ENCODE data around the gene TSHZ2. TPM values are rescaled to one million over a fixed set of nuclear protein-coding genes. Genes with fewer than 3 reads are reported as not detected.

TSHZ2 gene
- total and polyA plus RNA-seq, 11 donors: 1.8 to 12.1 (median 3.7) TPM

GRCh38 chr20:53187392-53188068, 215.4 kb downstream of the TSHZ2 start:
- 65 to 74% (median 71%) methylated on average over 10 of the region's 10 CpGs for WGBS, 4 donors
- no peaks in the 10 kb centered on the region for H3K9me3 ChIP-seq
- no peak for DNase-seq
- H3K27me3 ChIP-seq: no peaks in the 10 kb centered on the region
- no peaks in the 10 kb centered on the region for H3K4me1 ChIP-seq
- intact Hi-C loops (cut with DNase I): no loop called here
- TF ChIP-seq POLR2A (IDR thresholded peaks at IDR 0.05) (no peak), CTCF (IDR thresholded peaks at IDR 0.05) (no peak)
- no peak overlapping the region for H3K4me3 ChIP-seq
- H3K27ac ChIP-seq: no peak overlapping the region
- H3K36me3 ChIP-seq: no peaks in the 10 kb centered on the region
- ATAC-seq: no peak

GRCh38 chr20:53190225-53190624, 218.1 kb downstream of the TSHZ2 start:
- Histone ChIP-seq H3K36me3 (no peaks in the 10 kb centered on the region), H3K27ac (no peak overlapping the region), H3K4me3 (no peak overlapping the region), H3K4me1 (no peaks in the 10 kb centered on the region), H3K27me3 (no peaks in the 10 kb centered on the region), H3K9me3 (no peaks in the 10 kb centered on the region)
- 92 to 94% (median 93%) methylated on average over 6 of the region's 6 CpGs for WGBS, 4 donors
- TF ChIP-seq POLR2A (IDR thresholded peaks at IDR 0.05): no peak
- no peak for TF ChIP-seq CTCF (IDR thresholded peaks at IDR 0.05)
- DNase-seq (no peak), ATAC-seq (no peak)
- intact Hi-C loops (cut with DNase I): no loop called here

- Histone ChIP-seq H3K27me3 (no peaks in the 10 kb centered on the region), H3K9me3 (no peaks in the 10 kb centered on the region), H3K36me3 (no peaks in the 10 kb centered on the region), H3K4me1 (no peaks in the 10 kb centered on the region), H3K27ac (no peak overlapping the region), H3K4me3 (no peak overlapping the region)
- WGBS, 4 donors: 93 to 100% (median 98%) methylated on average over 2 of the region's 2 CpGs
- no peak for ATAC-seq
- intact Hi-C loops (cut with DNase I): no loop called here
- DNase-seq: no peak
- no peak for TF ChIP-seq CTCF (IDR thresholded peaks at IDR 0.05)
- no peak for TF ChIP-seq POLR2A (IDR thresholded peaks at IDR 0.05)
Measured at GRCh38 chr20:53191957-53192356, 219.8 kb downstream of the TSHZ2 start.

- 72 to 80% (median 75%) methylated on average over 11 of the region's 11 CpGs for WGBS, 4 donors
- Histone ChIP-seq H3K27me3 (no peaks in the 10 kb centered on the region), H3K36me3 (no peaks in the 10 kb centered on the region), H3K9me3 (no peaks in the 10 kb centered on the region), H3K4me1 (no peaks in the 10 kb centered on the region), H3K27ac (no peak overlapping the region), H3K4me3 (no peak overlapping the region)
- TF ChIP-seq POLR2A (IDR thresholded peaks at IDR 0.05) (no peak), CTCF (IDR thresholded peaks at IDR 0.05) (no peak)
- no peak for ATAC-seq
- intact Hi-C loops (cut with DNase I): no loop called here
- no peak for DNase-seq
Measured at GRCh38 chr20:53194306-53195290, 222.4 kb downstream of the TSHZ2 start.

Data from heart left ventricle (tissue), 16 donors.